ENCODE data around the gene PICALM.

The PICALM gene

DNA sequence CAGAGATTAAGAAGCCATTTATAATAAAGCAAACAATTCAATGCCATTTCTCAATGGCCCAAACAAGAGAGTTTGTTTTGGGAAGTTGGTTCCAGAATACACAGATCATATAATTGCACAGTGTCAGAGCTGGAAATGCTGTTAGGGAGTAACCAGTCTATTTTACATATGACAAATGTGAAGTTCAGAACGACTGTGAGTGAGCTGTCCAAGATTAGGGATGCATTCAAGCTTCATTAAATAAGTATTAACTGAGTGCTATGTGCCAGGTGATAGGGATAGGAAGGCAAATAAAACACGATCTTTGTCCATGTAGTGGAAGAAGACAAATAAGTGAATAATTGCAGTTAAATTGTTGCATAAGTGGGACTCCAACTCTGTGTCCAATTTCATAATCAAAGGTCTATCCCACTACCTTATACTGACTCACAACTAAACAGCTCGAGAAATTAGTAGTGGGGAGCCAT is 33.1 kb upstream of the PICALM start:
- CTCF ChIA-PET: interaction anchor here (1.5 to 1.6 kb wide), 2 partner anchors 14 to 92 kb away, joined by 5 to 11 read pairs; no protein-coding TSS in a partner anchor
- DNase-seq (ENCODE audit: low read depth, low spot score): no peak
- TF ChIP-seq, protein P1, sequence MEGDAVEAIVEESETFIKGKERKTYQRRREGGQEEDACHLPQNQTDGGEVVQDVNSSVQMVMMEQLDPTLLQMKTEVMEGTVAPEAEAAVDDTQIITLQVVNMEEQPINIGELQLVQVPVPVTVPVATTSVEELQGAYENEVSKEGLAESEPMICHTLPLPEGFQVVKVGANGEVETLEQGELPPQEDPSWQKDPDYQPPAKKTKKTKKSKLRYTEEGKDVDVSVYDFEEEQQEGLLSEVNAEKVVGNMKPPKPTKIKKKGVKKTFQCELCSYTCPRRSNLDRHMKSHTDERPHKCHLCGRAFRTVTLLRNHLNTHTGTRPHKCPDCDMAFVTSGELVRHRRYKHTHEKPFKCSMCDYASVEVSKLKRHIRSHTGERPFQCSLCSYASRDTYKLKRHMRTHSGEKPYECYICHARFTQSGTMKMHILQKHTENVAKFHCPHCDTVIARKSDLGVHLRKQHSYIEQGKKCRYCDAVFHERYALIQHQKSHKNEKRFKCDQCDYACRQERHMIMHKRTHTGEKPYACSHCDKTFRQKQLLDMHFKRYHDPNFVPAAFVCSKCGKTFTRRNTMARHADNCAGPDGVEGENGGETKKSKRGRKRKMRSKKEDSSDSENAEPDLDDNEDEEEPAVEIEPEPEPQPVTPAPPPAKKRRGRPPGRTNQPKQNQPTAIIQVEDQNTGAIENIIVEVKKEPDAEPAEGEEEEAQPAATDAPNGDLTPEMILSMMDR (IDR thresholded peaks at IDR 0.05; ENCODE audit: insufficient read depth, low read length, missing control alignments): no peak
- H3K4me3 ChIP-seq (ENCODE audit: low read depth, low read length): no peak overlapping the region
- POLR2A ChIA-PET: interaction anchor here (1.2 to 1.3 kb wide), 2 partner anchors 14 to 32 kb away, joined by 3 to 4 read pairs; no protein-coding TSS in a partner anchor

DNA sequence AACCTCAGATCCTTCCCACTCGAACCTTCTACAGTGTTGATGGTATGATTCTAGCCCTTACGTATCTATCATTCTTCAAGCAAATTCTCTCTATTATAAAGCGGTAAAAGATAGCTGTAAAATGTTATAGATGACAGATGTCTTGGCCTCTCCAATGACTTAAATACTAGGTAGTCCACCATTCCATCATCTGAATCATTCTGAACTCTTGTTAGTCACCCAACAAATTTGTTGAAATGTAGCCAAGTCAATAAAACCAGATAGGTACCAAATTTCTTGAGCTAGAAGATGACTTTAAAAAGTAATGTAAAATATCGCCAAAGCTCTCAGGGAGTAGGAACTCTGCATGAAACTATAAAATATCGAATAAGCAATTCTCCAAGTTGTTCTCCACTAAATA is 32.6 kb upstream of the PICALM start:
- no peak for DNase-seq (ENCODE audit: low read depth, low spot score)
- ChIA-PET CTCF (interaction anchor here (1.5 to 1.6 kb wide), 2 partner anchors 14 to 93 kb away, joined by 5 to 11 read pairs; no protein-coding TSS in a partner anchor), POLR2A (interaction anchor here (1.2 to 1.3 kb wide), 2 partner anchors 14 to 32 kb away, joined by 3 to 4 read pairs; no protein-coding TSS in a partner anchor)
- TF ChIP-seq, protein P1 (IDR thresholded peaks at IDR 0.05; ENCODE audit: insufficient read depth, low read length, missing control alignments): no peak
- no peak overlapping the region for H3K4me3 ChIP-seq (ENCODE audit: low read depth, low read length)

DNA sequence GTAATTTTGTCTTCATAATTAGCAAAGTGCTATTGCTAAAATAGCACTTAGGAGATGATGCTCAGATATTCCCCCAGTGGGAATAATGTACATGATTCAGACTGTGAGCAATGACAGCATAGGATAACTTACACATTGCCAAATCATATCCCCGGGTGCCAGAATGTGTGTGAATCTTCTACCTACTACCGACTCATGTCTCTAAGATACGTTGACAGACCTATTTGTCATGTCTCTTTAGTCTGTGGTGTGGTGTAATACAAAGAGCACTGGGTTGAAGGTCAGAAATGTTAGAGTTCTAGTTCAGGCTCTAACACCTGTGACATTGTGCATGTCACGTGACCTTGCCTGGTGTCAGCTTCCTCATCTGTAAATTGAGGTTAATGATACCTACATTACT is 31.0 kb upstream of the PICALM start:
- CTCF ChIA-PET: interaction anchor here (1.2 kb wide), 1 partner anchor 11 kb away, joined by 3 read pairs; no protein-coding TSS in a partner anchor
- POLR2A ChIA-PET: no interaction called here
- TF ChIP-seq, protein P1 (IDR thresholded peaks at IDR 0.05; ENCODE audit: insufficient read depth, low read length, missing control alignments): no peak
- DNase-seq (ENCODE audit: low read depth, low spot score): no peak
- H3K4me3 ChIP-seq (ENCODE audit: low read depth, low read length): no peak overlapping the region

DNA sequence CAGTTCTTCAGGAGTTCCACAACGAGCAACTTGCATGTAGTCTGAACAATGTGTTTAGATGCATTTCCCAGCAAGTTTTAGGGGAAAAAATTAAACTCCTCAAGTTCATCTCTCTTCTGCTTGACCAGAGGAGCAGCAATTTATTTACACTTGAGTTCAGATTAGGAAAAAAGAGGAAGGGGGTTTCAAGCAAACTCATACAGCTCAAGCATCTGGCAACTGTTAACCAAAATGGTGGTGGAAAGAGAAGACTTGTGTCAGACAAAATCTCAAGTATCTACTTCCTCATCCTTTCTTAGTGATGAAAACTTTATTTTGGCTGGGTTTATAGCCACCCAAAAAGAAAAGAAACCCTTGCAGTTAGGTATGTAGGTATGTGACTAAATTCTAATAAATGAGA is 29.1 kb upstream of the PICALM start:
- TF ChIP-seq, protein P1 (IDR thresholded peaks at IDR 0.05; ENCODE audit: insufficient read depth, low read length, missing control alignments): no peak
- ChIA-PET POLR2A (no interaction called here), CTCF (no interaction called here)
- DNase-seq (ENCODE audit: low read depth, low spot score): no peak
- no peak overlapping the region for H3K4me3 ChIP-seq (ENCODE audit: low read depth, low read length)

DNA sequence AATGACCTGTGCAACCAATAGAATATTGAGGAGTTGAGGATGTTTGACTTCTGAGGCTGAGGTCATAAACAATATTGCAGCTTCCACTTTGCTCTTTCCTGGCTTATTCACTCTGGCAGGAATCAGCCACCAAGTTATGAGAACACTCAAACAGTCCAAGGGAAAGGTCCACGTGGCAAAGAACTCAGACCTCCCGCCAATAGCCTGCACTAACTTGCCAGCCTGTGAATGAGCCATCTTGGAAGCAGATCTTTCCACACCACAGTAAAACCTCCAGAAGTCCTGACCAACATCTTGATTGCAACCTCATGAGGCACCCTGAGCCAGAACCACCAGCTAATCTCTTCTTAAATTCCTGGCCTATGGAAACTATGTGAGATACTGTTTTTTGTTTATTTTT is 22.7 kb upstream of the PICALM start:
- ChIA-PET CTCF (no interaction called here), POLR2A (interaction anchor here (0.6 to 2.8 kb wide), 4 partner anchors 22 to 152 kb away, joined by 3 to 14 read pairs (median 4); partner anchors contain the start of gene PICALM)
- DNase-seq (ENCODE audit: low read depth, low spot score): peak; percentile 71
- TF ChIP-seq, protein P1 (IDR thresholded peaks at IDR 0.05; ENCODE audit: insufficient read depth, low read length, missing control alignments): no peak
- no peak overlapping the region for H3K4me3 ChIP-seq (ENCODE audit: low read depth, low read length)

DNA sequence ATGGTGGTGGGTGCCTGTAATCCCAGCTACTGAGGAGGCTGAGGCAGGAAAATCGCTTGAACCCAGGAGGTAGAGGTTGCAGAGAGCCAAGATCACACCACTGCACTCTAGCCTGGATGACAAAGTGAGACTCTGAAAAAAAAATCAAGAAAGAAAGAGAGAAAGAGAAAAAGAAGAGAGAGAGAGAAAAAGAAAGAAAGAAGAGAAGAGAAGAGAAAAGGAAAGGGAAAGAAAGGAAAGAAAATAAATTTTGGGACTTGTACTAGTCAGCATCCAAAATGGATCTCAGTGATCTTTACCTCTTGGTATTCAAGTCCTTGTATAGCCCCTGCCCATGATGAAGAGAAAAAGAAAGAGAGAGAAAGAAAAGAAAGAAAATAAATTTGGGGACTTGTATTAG is 22.2 kb upstream of the PICALM start:
- H3K4me3 ChIP-seq (ENCODE audit: low read depth, low read length): no peak overlapping the region
- ChIA-PET POLR2A (interaction anchor here (0.6 to 2.8 kb wide), 3 partner anchors 22 to 26 kb away, joined by 3 to 14 read pairs (median 4); partner anchors contain the start of gene PICALM), CTCF (no interaction called here)
- no peak for DNase-seq (ENCODE audit: low read depth, low spot score)
- TF ChIP-seq, protein P1 (IDR thresholded peaks at IDR 0.05; ENCODE audit: insufficient read depth, low read length, missing control alignments): no peak

Measured in AG04449 (cell line).